Parathyroid adenoma (tissue), 2 donors: ENCODE results near the gene RGS16.

ENCODE experiments used
- H2AFZ ChIP-seq: fragments of 300-600 bp; sonication (generic); one replicate; pipeline ENCODE4 v1.7.0; 2017; ENCODE audit warnings: antibody characterized with exemption, mild to moderate bottlenecking
- H3K27ac ChIP-seq: fragments of 300-600 bp; sonication (generic); one replicate; pipeline ENCODE4 v1.7.0; 2017
- H3K27me3 ChIP-seq: fragments of 300-600 bp; sonication (generic); one replicate; pipeline ENCODE4 v1.7.0; 2017; ENCODE audit warnings: low read length; ENCODE audit not compliant: control insufficient read depth, insufficient read depth
- H3K36me3 ChIP-seq: fragments of 300-600 bp; sonication (generic); one replicate; pipeline ENCODE4 v1.7.0; 2017; ENCODE audit warnings: low read length; ENCODE audit not compliant: control insufficient read depth, insufficient read depth
- H3K4me1 ChIP-seq: fragments of 300-600 bp; sonication (generic); one replicate; pipeline ENCODE4 v1.7.0; 2017; ENCODE audit warnings: control low read depth
- H3K4me2 ChIP-seq: fragments of 300-600 bp; sonication (generic); one replicate; pipeline ENCODE4 v1.7.0; 2017; ENCODE audit warnings: low read length
- H3K4me3 ChIP-seq: fragments of 300-600 bp; sonication (generic); one replicate; pipeline ENCODE4 v1.7.0; 2017; ENCODE audit warnings: low read depth, low read length
- H3K79me2 ChIP-seq: fragments of 300-600 bp; sonication (generic); one replicate; pipeline ENCODE4 v1.7.0; 2017; ENCODE audit warnings: control low read depth
- H3K9ac ChIP-seq: fragments of 300-600 bp; sonication (generic); one replicate; pipeline ENCODE4 v1.7.0; 2017; ENCODE audit warnings: mild to moderate bottlenecking
- H3K9me3 ChIP-seq: fragments of 300-600 bp; sonication (generic); one replicate; pipeline ENCODE4 v1.7.0; 2017; ENCODE audit warnings: low read length; ENCODE audit not compliant: control insufficient read depth
- TF ChIP-seq, protein P1 (sequence below): fragments of 300-600 bp; sonication (generic); IDR thresholded peaks from one replicate; pipeline ENCODE4 v1.7.0; 2017; ENCODE audit warnings: antibody characterized with exemption, mild to moderate bottlenecking
- donor health status: primary hyperparathyroidism.

The RGS16 gene

DNA sequence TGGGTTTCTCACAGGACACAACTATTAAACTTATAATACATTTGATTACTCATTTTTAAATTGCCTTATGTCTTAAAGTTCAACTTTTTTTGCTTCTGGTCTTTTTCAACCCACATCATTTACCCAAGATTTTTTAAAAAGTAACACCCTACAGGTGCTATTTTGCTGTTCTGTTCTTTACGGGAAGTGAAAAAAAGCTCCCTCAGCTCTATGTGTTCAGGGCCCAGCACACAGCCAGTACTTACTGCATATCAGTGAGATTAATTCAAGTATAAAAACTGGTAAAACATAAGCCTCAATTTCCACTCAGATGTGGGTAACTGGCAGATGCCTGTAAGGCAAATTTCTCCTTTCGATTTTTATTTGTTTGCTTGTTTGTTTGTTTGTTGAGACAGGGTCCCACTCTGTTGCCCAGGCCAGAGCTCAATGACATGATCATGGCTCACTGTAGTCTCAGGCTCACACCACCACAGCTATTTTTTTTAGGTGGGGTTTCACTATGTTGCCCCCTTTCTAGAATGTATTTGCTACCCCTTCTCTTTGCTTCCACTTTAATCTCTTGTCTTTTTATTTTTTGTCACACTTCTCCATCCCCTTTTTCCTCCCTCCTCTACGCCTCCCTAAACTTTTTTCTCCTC is 35.4 kb downstream of the RGS16 start:
- H3K27me3 ChIP-seq: no peaks in the 10 kb centered on the region
- H3K4me2 ChIP-seq: no peak overlapping the region
- H3K4me3 ChIP-seq: no peak overlapping the region
- no peak overlapping the region for H2AFZ ChIP-seq
- no peaks in the 10 kb centered on the region for H3K36me3 ChIP-seq
- H3K79me2 ChIP-seq: no peaks in the 10 kb centered on the region
- no peak overlapping the region for H3K9ac ChIP-seq
- H3K4me1 ChIP-seq: no peaks in the 10 kb centered on the region
- H3K9me3 ChIP-seq: no peaks in the 10 kb centered on the region
- H3K27ac ChIP-seq: no peak overlapping the region
- TF ChIP-seq, protein P1, sequence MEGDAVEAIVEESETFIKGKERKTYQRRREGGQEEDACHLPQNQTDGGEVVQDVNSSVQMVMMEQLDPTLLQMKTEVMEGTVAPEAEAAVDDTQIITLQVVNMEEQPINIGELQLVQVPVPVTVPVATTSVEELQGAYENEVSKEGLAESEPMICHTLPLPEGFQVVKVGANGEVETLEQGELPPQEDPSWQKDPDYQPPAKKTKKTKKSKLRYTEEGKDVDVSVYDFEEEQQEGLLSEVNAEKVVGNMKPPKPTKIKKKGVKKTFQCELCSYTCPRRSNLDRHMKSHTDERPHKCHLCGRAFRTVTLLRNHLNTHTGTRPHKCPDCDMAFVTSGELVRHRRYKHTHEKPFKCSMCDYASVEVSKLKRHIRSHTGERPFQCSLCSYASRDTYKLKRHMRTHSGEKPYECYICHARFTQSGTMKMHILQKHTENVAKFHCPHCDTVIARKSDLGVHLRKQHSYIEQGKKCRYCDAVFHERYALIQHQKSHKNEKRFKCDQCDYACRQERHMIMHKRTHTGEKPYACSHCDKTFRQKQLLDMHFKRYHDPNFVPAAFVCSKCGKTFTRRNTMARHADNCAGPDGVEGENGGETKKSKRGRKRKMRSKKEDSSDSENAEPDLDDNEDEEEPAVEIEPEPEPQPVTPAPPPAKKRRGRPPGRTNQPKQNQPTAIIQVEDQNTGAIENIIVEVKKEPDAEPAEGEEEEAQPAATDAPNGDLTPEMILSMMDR: no peak

DNA sequence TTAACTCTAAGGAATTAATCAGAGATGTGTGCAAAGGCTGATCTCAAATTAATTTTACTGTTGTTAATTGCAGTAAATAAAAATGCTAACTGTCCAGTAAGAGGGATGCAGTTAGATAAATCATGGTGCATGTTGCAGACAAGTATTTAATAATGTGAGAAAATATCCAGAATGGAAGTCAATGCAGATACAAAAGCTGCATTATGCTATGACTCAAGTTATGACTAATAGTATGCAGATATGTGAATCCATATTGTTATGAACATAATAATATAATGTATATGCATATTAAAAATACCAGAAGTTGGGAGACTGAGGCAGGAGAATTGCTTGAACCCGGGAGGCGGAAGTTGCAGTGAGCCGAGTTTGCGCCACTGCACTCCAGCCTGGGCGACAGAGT is 36.6 kb downstream of the RGS16 start:
- no peaks in the 10 kb centered on the region for H3K79me2 ChIP-seq
- H3K27ac ChIP-seq: no peak overlapping the region
- H3K4me1 ChIP-seq: no peaks in the 10 kb centered on the region
- H3K4me3 ChIP-seq: no peak overlapping the region
- H3K9me3 ChIP-seq: no peaks in the 10 kb centered on the region
- no peaks in the 10 kb centered on the region for H3K36me3 ChIP-seq
- TF ChIP-seq, protein P1: no peak
- no peak overlapping the region for H3K9ac ChIP-seq
- H3K27me3 ChIP-seq: no peaks in the 10 kb centered on the region
- H3K4me2 ChIP-seq: no peak overlapping the region
- no peak overlapping the region for H2AFZ ChIP-seq

DNA sequence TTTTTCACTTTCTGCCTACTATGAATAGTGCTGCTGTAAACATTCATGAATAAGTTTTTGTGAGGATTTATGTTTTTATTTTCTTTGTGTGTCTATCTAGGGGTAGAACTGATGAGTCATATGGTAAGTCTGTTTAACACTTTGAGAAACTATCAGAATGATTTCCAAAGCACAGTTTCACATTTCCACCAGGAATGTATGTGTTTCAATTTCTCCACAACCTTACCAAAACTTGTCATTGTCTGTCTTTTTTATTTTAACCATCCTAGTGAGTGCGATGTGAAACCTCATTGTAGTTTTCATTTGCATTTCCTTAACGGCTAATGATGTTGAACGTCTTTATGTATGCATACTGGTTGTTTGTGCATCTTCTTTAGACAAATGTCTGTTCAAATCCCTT is 38.7 kb downstream of the RGS16 start:
- TF ChIP-seq, protein P1: no peak
- Histone ChIP-seq H3K27ac (no peak overlapping the region), H3K9me3 (no peaks in the 10 kb centered on the region), H3K36me3 (no peaks in the 10 kb centered on the region), H3K79me2 (no peaks in the 10 kb centered on the region), H3K9ac (no peak overlapping the region), H3K27me3 (no peaks in the 10 kb centered on the region), H3K4me3 (no peak overlapping the region), H3K4me1 (no peaks in the 10 kb centered on the region), H2AFZ (no peak overlapping the region), H3K4me2 (no peak overlapping the region)

DNA sequence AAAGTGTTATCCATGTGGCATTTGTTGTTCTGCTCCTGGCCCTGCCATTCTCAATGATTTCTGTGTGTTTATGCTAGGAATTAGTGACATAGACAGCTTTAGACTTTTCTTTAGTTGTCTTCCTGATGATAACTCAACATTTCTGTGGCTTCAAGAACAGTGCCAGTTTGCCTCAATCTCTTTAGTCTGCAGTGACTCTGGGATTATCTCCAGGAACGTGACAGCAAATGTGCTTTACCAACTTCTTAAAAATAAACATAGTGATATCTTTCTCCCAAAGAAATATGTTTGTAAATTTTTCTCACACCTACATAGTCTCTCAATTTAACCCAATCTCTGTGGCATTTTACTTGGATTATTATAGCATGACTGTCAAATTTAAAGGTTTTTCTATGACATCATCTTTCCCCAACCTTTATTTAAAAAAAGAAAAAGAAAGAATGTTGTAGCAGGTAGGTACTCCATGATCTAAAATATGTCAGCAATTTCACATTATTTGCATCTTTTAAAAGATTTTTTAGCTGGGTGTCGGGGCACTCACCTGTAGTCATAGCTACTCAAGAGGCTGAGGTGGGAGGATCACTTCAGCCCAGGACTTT is 39.7 kb downstream of the RGS16 start:
- TF ChIP-seq, protein P1: no peak
- no peaks in the 10 kb centered on the region for H3K9me3 ChIP-seq
- no peak overlapping the region for H3K4me3 ChIP-seq
- H3K9ac ChIP-seq: no peak overlapping the region
- H3K79me2 ChIP-seq: no peaks in the 10 kb centered on the region
- H3K4me1 ChIP-seq: no peaks in the 10 kb centered on the region
- H3K36me3 ChIP-seq: no peaks in the 10 kb centered on the region
- H3K27me3 ChIP-seq: no peaks in the 10 kb centered on the region
- no peak overlapping the region for H2AFZ ChIP-seq
- no peak overlapping the region for H3K27ac ChIP-seq
- no peak overlapping the region for H3K4me2 ChIP-seq

DNA sequence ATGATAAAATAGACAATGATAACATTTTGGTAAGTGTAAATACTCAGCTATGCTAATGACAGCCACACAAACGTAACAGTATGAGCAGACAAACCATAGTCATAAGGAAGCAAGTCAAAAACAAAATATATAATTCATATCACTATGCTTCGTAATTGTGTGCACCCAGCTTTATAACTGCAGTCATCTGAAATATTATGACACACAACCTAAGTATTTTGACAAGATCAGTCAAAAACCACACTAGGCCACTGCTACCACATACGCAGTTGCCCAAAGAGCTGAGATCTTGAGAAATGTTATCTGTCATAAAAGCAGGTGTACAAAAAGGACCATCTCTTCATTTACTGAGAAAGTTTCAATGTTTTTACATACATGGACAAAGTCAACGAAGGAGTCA is 41.1 kb downstream of the RGS16 start:
- H3K4me3 ChIP-seq: no peak overlapping the region
- no peak overlapping the region for H3K4me2 ChIP-seq
- H3K4me1 ChIP-seq: no peaks in the 10 kb centered on the region
- no peak overlapping the region for H2AFZ ChIP-seq
- no peaks in the 10 kb centered on the region for H3K79me2 ChIP-seq
- H3K9ac ChIP-seq: no peak overlapping the region
- no peaks in the 10 kb centered on the region for H3K27me3 ChIP-seq
- TF ChIP-seq, protein P1: no peak
- no peaks in the 10 kb centered on the region for H3K9me3 ChIP-seq
- no peak overlapping the region for H3K27ac ChIP-seq
- H3K36me3 ChIP-seq: no peaks in the 10 kb centered on the region
